ENCODE measurements around the gene GABBR1.

GABBR1 gene

GRCh38 chr6:29517245-29517644 is 115.7 kb downstream of the GABBR1 start:
- DNase-seq (ENCODE audit: low spot score) (no peak), ATAC-seq (ENCODE audit: low read depth) (no peak)
- no peaks in the 10 kb centered on the region for H3K27me3 ChIP-seq (ENCODE audit: insufficient read depth, poor library complexity, severe bottlenecking)
- H3K4me3 ChIP-seq (ENCODE audit: severe bottlenecking), result no peak overlapping the region
- no peak for TF ChIP-seq CTCF (IDR thresholded peaks at IDR 0.05; ENCODE audit: poor library complexity, severe bottlenecking)
- H3K9me3 ChIP-seq (ENCODE audit: severe bottlenecking), result no peaks in the 10 kb centered on the region
- no peak overlapping the region for H3K27ac ChIP-seq (ENCODE audit: poor library complexity, severe bottlenecking)
- peaks cover 3% of the 10 kb centered on the region for H3K4me1 ChIP-seq (ENCODE audit: insufficient read depth, poor library complexity, severe bottlenecking)
- no peaks in the 10 kb centered on the region for H3K36me3 ChIP-seq (ENCODE audit: low read depth)

GRCh38 chr6:29516108-29516507 is 116.9 kb downstream of the GABBR1 start:
- Histone ChIP-seq H3K4me3 (ENCODE audit: severe bottlenecking) (no peak overlapping the region), H3K4me1 (ENCODE audit: insufficient read depth, poor library complexity, severe bottlenecking) (peaks cover 3% of the 10 kb centered on the region), H3K27ac (ENCODE audit: poor library complexity, severe bottlenecking) (no peak overlapping the region), H3K9me3 (ENCODE audit: severe bottlenecking) (no peaks in the 10 kb centered on the region), H3K36me3 (ENCODE audit: low read depth) (no peaks in the 10 kb centered on the region), H3K27me3 (ENCODE audit: insufficient read depth, poor library complexity, severe bottlenecking) (no peaks in the 10 kb centered on the region)
- TF ChIP-seq CTCF (IDR thresholded peaks at IDR 0.05; ENCODE audit: poor library complexity, severe bottlenecking), result no peak
- ATAC-seq (ENCODE audit: low read depth) (peak; percentile 100), DNase-seq (ENCODE audit: low spot score) (no peak)

- no peak for DNase-seq (ENCODE audit: low spot score)
- TF ChIP-seq CTCF (IDR thresholded peaks at IDR 0.05; ENCODE audit: poor library complexity, severe bottlenecking), result no peak
- Histone ChIP-seq H3K36me3 (ENCODE audit: low read depth) (no peaks in the 10 kb centered on the region), H3K27me3 (ENCODE audit: insufficient read depth, poor library complexity, severe bottlenecking) (no peaks in the 10 kb centered on the region), H3K4me3 (ENCODE audit: severe bottlenecking) (no peak overlapping the region), H3K27ac (ENCODE audit: poor library complexity, severe bottlenecking) (no peak overlapping the region), H3K9me3 (ENCODE audit: severe bottlenecking) (no peaks in the 10 kb centered on the region), H3K4me1 (ENCODE audit: insufficient read depth, poor library complexity, severe bottlenecking) (peaks cover 1% of the 10 kb centered on the region)
- no peak for ATAC-seq (ENCODE audit: low read depth)
These were observed 122.2 kb downstream of the GABBR1 start for GRCh38 chr6:29510746-29511300.

- H3K27me3 ChIP-seq (ENCODE audit: insufficient read depth, poor library complexity, severe bottlenecking), result no peaks in the 10 kb centered on the region
- no peak for TF ChIP-seq CTCF (IDR thresholded peaks at IDR 0.05; ENCODE audit: poor library complexity, severe bottlenecking)
- DNase-seq (ENCODE audit: low spot score), result no peak
These were observed 122.8 kb downstream of the GABBR1 start for GRCh38 chr6:29510202-29510601.

More at GRCh38 chr6:29510202-29510601, 122.8 kb downstream of the GABBR1 start:
- no peak for ATAC-seq (ENCODE audit: low read depth)
- Histone ChIP-seq H3K9me3 (ENCODE audit: severe bottlenecking) (no peaks in the 10 kb centered on the region), H3K4me3 (ENCODE audit: severe bottlenecking) (no peak overlapping the region), H3K4me1 (ENCODE audit: insufficient read depth, poor library complexity, severe bottlenecking) (no peaks in the 10 kb centered on the region), H3K27ac (ENCODE audit: poor library complexity, severe bottlenecking) (no peak overlapping the region), H3K36me3 (ENCODE audit: low read depth) (no peaks in the 10 kb centered on the region)
